T-helper 2 cell (primary cell): ENCODE measurements around the gene HLX.

Experiments used
- DNase-seq, 5 experiments: peaks; one replicate each; pipeline versions ENCODE4 v3.0.0 to v3.0.0-alpha.2; 2012 to 2022
- total RNA-seq, 2 donors: gene quantifications; one replicate each; lab custom pipeline; 2026; lab: John Stamatoyannopoulos, UW

HLX gene, protein sequence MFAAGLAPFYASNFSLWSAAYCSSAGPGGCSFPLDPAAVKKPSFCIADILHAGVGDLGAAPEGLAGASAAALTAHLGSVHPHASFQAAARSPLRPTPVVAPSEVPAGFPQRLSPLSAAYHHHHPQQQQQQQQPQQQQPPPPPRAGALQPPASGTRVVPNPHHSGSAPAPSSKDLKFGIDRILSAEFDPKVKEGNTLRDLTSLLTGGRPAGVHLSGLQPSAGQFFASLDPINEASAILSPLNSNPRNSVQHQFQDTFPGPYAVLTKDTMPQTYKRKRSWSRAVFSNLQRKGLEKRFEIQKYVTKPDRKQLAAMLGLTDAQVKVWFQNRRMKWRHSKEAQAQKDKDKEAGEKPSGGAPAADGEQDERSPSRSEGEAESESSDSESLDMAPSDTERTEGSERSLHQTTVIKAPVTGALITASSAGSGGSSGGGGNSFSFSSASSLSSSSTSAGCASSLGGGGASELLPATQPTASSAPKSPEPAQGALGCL
- total RNA-seq, result 0.20 to 0.31 reads per million in 2 donors

DNA sequence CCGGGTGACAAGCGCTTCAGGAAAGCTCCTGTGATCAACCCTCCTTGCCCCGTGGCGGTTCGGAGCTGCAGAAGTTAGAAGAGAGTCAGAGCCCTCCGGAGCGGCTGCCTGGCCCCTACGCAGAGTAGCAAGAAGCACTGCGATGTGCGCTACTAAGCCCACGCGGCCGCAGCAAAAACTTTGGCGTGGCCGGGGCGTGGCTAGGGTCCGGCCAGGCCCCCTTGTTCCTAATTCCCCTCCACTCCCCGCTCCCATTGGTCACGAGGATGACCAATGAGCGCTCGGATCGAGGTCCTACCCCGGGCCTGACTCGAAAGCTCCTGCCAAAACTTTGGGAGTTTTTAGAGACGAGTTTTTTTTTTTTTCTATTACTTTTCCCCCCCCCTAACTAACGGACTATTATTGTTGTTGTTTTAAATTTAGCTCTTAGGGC, at the start of gene HLX:
Gene HLX, plus strand, starts transcription at position 368 of the 433 bp plus-strand sequence. CDS start 415 bp downstream, outside the sequence.
- peak in 1 of 5 experiments; percentile 60 for DNase-seq

DNA sequence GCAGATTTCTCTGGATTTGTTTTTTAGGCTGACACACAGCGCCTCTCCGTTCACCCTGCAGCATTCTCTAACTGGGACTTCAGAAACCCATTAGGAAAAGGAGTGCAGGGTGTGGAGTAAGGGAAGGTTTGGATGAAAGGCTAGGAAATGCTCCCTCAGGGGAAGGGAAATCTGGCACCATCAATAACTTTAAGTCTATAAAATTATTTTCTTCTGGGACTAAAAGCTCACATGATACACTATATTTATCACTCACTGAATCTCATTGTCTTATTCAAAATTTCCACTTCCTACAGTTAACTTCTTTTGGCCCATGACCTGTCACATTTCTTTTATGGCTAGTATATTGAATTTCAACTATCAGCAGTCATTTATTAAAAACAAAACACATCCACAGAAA, 45.8 kb upstream of the HLX start:
- no peak for DNase-seq

DNA sequence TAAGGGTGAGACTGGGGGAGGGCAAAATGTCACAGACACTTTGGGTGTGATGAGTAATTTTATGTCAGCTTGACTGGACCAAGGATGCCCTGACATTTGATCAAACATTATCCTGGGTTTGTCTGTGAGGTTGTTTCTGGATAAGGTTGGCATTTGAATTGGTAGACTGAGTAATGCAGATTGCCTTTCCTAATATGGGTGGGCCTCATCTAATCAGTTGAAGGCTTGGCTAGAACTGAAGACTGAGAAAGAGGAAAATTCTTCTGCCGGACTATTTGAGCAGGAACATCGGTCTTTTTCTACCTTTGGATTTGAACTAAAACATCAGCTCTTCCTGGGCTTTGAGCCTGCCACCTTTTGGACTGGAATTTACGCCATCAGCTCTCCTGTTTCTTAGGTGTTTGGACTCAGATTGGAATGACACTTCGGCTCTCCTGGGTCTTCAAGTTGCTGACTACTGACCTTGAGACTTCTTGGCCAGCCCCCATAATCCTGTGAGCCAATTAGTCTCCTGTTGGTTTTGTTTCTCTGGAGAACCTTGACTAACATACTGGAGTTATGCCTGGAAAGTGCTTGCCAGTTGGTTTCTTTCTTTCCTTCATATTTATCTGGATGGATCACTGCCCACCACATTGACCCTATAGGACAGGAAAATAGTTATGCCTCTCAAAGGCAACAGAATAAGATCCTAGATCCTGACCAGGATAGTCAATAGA, 44.9 kb upstream of the HLX start:
- DNase-seq, result no peak

DNA sequence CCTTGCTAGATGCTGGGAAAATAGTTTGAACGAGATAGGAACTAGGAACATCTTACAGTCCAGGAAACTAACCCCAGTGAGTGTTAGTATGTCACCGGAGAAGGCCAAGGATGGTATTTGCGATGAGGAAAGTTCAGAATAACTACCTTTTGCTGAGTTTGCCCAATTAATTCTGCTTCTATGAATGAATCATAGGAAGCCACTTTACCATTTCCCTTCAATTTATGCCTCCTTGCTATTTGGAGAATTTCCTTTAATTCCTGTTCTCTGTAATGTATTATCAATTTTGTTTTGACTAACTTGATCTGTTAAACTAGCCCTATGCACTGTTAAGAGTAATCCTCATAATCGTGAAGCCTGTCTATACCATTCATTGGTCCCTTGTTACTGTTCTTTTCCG, 40.7 kb upstream of the HLX start:
- DNase-seq, result no peak

DNA sequence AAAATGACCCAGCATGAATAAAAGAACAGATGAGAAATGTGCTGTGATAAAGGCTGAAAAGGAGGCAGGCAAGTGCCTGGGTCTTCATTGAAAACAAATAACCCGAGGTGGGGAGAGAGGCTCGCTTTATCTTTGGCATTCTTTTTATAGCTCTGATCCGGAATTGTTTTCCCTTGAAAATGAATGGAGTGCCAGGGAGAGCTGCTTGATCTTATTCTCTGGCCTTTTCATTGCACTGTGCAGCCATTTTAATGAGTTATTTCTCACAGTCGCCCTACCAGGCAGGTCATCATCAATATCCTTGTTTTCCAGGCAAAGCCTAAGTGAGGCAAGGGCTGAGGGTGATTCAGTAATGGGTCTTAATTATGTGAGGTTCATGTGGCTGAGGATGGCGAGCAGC, 39.8 kb upstream of the HLX start:
- no peak for DNase-seq

DNA sequence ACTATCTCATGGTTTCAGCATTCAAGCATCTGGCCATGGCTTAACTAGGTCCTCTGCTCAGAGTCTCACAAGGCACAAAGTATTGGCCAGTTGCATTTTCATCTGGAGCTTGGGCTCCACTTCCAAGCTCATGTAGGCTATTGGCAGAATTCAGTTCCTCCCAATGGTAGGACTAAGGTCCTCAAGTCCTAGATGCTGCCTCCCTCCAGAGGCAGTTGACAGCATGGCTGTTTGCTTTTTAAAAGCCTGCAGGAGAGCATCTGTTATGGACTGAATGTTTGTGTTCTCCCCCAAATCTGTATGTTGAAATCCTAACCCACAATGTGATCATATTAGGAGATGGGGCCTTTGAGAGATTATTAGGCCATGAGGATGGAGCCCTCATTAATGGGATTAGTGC, 38.0 kb upstream of the HLX start:
- no peak for DNase-seq

DNA sequence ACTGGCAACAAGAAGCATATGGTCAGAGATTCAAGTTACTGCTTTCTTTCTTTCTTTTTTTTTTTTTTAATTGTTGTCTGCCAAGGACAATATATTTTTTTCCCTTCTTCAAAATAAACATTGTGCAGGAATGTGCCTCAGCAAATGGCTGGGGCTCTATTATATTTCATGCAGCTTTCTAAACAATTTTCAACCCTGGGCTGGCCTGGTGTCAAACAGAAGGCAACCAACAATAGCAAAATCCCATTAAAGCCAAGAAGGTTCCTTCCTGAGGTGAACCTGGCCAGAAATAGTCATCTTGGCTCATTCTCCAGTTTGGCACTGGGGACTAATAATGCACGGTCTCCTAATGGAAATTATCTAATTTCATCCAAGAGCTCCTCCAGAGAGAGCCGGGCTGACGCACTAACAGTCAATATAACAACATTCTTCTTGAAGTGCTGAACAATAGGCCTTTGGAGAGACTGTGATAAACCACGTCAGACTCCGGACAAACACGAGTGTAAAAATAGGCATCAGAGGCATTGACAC, 35.7 kb upstream of the HLX start:
- no peak for DNase-seq

DNA sequence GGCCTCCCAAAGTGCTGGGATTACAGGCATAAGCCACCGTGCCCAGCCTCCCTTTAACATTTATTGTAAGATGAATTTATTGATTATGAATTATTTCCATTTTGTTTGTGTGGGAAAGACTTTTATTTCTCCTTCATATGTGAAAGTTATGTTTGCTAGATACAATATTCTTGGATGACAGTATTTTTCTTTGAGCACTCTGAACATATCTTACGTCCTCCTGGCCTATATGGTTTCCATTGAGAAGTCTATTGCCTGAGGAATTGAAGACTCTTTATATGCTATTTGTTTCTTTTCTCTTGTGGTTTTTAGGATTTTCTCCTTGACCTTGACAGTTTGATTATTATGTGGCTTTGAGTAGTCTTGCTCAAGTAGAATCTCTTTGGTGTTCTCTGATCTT, 26.8 kb upstream of the HLX start:
- no peak for DNase-seq

DNA sequence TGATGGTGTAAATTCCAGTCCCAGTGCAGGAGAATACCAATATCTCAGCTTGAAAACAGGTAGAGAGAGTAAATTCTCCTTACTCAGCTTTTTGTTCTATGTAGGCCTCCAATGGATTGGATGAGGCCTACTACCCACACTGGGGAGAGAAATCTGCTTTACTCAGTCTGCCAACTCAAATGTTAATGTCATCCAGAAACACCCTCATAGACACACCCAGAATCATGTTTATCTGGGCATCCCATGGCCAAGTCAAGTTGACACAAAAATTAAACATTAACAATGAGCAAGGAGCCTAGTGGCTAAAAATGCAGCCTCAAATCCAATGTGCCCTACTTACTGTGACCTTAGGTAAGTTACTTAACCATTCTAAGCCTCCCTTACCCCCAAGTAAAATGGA, 6.9 kb upstream of the HLX start:
- no peak for DNase-seq

DNA sequence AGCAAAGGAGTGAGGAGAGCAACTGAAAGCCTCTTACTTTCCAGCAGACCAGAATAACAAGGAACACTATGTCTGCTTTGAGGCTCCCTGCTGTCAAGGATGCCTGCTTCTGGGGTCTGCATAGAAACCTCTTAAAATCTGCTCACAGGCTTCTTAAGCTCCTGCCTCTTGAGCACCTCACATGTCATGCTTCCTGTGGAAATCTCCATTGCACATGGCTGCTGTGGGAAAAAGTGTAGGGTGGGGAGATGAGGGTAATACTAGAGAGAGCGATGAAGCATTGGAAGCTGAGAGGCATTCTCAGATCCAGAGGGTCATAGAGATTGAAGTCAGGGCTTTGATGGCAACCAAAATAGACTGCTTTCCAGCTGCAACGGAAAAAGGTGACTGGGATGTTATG, 6.2 kb upstream of the HLX start:
- DNase-seq, result no peak

DNA sequence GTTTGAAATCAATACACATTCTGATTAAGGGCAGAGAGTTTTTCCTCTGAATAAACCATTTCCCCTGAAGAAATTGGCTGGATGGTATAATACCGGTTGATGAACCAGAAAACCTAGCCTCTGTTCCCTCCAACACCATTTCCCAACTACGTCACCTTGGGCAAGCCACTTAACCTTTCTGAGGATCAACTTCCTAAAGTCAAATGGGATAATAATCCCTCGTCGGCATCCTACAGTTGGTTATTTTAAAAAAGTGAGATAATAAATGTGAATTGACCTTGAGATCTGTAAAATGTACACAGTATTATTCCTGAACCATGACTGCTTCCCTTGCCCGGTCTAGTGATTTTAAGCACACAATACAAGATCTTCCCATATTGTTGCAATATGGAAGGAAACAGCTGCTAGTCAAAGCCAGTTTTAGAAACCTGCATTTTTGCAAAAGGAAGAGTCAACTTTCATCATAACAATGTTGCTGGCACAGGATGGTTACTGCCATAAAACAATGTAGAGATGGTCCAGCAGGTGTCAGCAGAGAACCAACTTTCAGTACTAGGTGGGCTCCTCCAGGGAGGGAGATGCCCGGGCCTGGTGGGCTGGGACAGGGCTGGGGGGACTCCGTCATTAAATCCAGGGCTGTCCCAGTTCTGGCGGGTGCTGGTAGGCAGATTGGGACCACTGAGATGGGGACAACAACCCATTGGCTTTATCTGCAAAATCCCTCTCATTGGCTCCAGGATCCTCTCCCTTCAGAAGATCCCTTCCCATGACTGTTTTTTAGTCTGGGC, 5.2 kb upstream of the HLX start:
- DNase-seq, result peak in 1 of 5 experiments; percentile 26

DNA sequence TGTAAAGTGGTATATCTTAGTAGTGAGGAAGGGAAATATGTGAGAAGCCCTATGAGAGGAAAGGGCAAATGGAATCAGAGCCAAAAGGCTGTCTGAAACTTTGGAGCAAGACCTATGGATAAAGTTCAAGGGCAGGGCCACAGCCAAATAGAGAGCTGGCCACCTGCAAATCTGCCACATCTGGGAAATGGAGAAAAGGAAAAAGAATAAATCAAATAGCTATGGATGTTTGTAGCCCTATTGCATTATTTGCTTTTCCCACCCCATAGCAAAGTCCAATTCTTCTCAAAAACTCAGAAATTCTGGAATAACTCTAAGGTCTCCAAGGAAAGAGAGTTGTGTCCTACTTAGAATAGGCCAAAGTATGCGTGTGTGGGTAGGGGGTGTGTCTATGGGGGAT, 4.0 kb upstream of the HLX start:
- no peak for DNase-seq

DNA sequence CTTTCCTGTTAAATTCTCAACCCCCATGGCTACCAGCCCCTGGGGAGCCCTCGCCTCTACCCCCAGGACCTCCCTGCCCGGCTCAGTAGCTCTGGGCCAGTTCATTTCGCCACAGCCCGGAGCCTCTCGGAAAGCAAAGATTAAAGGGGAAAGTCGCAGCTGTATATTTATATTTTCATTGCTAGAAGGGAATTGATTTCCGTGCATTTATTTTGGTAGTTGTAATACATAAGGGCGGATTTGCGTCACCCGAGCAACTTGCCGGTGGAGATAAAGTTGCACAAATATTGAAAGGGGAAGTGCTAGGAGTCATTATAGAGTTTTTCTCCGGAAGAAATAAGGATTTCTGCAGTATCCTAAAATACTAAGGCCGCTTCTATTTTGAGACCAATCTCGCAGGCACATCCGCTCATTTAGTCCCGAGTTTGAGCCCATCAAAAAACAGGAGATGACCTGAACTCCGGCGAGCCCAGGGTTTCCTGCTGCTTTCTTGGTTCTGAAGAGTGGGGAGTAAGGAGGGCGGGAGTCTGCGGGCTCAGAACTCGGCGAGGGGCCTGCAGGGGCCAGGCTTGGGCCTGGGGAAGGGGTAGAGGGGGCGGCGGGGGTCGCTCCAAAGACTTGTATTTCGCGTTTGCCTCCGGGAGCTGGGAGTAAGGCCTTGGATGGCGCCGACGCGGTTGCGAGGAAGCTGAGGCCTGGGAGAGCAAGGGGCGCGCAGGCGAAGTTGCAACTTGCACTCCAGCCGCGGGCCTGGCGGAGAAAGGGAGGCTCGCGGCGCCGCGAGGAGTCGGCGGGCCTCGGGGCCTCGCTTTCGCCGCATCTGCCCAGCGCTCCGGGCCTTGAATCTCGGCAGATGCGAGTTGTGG, 2.5 kb upstream of the HLX start:
- no peak for DNase-seq

DNA sequence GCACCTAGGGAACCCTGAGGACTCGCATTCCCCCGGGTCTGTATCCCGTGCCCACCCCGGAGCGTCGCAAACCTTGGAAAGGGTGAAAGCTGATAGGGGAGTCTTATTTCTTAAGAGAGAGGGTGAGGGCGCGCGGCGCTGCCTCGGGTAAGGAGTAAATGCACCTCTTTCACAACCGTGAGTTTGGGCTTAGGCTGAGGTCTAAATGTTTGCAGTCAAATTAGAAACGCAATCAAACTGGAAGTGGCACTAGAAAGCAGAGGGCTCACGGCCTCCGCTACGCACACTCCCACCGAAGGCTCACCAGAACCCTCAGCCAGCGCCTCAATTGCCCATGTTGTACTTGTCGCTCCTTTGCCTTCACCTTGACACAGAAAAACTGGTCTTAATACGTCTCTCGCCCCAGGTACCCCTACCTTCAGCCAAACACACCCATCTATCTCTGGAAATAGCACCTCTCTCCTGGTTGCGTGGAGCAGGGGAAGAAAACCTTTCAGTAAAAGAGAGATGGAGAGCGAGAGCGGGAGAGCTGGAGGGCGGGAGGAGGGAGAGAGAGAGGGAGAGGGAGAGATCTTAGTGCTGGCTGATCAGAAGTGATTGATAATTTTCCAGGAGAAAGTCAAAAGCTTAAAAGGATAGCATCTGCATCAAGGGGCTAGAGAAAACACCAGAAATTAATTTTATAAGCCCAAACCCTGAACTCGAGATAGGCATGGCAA, 1.7 kb upstream of the HLX start:
- DNase-seq, result no peak

DNA sequence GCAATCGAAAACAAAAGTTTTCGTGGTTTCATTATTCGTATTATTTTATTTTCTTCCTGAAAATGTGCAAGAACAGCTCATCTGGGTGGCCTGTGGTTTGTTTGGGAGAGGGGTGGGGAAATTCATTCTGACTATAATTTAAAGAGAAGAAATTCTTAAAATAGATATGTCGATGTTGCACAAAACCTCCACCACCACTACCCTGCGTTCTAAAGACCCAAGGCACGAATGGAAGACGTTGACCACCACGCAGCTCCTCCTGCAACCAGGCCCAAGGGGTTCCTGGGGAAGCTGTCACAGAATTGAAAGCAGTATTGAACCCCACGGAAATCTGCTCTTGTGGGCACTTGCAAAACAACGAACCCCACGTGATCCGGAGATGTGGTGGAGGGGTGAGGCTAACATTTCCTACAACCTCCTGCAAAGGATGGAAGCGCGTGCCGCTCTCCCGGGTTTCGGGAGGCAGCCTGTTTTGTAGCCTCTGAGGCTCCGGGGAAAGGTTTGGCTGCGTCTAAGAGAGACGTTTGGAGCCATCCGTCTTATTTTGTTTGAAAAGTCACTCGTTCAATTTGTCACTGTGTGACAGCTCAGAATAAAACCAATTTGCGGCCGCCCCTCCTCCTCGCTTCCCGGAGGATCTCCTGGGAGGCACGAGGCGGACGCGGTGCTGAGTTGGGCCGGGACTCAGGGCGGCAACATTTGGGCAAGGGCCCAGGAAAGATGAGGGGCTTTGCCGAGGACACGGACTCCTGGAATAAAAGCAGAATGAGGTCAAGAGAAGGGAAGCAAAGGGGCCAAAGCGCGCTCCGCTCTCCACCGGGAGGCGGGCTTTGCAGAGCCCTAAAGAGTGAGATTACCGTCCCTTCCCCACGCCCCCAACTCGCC, 810 bp upstream of the HLX start:
- peak in 1 of 5 experiments; percentile 26 for DNase-seq

DNA sequence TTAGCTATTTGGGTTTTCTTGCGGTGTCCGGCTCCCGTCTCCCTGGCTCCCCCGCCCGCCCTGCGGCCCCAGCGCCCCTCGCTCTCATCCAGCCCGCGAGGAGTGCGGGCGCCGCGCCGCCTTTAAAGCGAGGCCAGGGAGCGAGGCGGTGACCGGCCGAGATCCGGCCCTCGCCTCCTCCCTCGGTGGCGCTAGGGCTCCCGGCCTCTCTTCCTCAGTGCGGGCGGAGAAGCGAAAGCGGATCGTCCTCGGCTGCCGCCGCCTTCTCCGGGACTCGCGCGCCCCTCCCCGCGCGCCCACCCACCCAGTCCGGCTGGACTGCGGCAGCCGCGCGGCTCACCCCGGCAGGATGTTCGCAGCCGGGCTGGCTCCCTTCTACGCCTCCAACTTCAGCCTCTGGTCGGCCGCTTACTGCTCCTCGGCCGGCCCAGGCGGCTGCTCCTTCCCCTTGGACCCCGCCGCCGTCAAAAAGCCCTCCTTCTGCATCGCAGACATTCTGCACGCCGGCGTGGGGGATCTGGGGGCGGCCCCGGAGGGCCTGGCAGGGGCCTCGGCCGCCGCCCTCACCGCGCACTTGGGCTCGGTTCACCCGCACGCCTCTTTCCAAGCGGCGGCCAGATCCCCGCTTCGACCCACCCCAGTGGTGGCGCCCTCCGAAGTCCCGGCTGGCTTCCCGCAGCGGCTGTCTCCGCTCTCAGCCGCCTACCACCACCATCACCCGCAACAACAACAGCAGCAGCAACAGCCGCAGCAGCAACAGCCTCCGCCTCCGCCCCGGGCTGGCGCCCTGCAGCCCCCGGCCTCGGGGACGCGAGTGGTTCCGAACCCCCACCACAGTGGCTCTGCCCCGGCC, 492 bp downstream of the HLX start:
- DNase-seq, result peak in 1 of 5 experiments; percentile 25

DNA sequence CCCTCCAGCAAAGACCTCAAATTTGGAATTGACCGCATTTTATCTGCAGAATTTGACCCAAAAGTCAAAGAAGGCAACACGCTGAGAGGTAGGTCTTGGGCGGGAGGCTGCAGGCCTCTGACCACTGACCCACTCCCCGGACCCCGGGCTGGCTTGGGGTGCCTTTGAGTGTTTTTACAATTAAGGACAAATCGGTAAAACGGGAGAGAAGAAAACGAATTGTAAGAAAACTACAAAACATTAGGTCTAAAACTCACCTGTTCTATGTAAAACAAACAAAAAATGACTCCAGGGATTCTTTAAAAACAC, 1.1 kb downstream of the HLX start:
- no peak for DNase-seq

DNA sequence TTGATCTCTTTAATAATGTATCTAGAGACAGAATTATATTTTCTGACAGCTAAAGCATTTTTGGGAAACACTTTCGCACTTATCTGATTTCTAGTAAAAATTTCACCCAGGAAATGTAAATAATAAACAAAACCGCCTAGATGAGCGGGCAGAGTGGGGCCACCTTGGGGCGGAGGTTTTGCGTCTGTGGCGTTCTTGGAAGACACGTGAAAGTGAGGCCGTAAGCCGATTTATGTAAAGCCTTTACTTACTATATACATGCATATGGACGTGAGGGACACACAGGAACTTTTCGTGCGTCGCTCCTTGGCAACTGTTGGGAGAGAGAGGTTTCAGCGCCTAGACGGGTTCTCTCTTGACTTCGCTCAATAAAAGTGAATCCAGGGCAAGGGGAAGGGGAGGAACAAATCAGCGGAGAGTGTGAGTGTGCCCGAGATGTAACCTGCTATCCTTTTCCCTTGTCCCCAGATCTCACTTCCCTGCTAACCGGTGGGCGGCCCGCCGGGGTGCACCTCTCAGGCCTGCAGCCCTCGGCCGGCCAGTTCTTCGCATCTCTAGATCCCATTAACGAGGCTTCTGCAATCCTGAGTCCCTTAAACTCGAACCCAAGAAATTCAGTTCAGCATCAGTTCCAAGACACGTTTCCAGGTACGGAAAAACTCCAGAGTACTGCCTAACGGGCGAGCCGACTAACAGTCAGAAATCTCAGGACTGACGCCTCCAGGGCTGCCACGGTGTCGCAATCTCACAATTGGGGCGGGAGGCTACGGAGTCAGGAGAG, 1.7 kb downstream of the HLX start:
- peak in 1 of 5 experiments; percentile 38 for DNase-seq
